GM23248 (cell line): ENCODE data around the gene PDE4B. TPM values are rescaled to one million over a fixed set of nuclear protein-coding genes. Genes with fewer than 3 reads are reported as not detected.
"Not testable (repeated sequence)": the region's sequence is repeated elsewhere in the genome, so short reads cannot be mapped to it uniquely, and the experiment has no call there.

Experiments
- DNase-seq: peaks from one replicate; pipeline ENCODE4 v3.0.0-alpha.2; 2015
- H2AFZ ChIP-seq: fragments of 200-600 bp; sonication (generic); 2 replicates; pipeline ENCODE4 v1.6.1; 2016; ENCODE audit warnings: antibody characterized with exemption
- H3F3A ChIP-seq: fragments of 200-600 bp; sonication (generic); 2 replicates; pipeline ENCODE4 v1.6.1; 2016; ENCODE audit warnings: mild to moderate bottlenecking, antibody characterized with exemption, mixed run types; ENCODE audit not compliant: insufficient read depth
- H3K27ac ChIP-seq: fragments of 200-600 bp; sonication (generic); 2 replicates; pipeline ENCODE4 v1.5.1; 2016; ENCODE audit warnings: mild to moderate bottlenecking
- H3K27me3 ChIP-seq: fragments of 200-600 bp; sonication (generic); replicated peaks from 2 replicates; pipeline ENCODE4 v1.6.1; 2016; ENCODE audit warnings: mild to moderate bottlenecking; ENCODE audit not compliant: insufficient read depth
- H3K36me3 ChIP-seq: fragments of 200-600 bp; sonication (generic); 2 replicates; pipeline ENCODE4 v1.6.1; 2016; ENCODE audit warnings: low read depth, mild to moderate bottlenecking
- H3K4me1 ChIP-seq: fragments of 200-600 bp; sonication (generic); 2 replicates; pipeline ENCODE4 v1.6.1; 2016; ENCODE audit warnings: mild to moderate bottlenecking; ENCODE audit not compliant: insufficient read depth
- H3K4me2 ChIP-seq: fragments of 200-600 bp; sonication (generic); one replicate; pipeline ENCODE4 v1.6.1; 2016; ENCODE audit warnings: mild to moderate bottlenecking; ENCODE audit not compliant: unreplicated experiment
- H3K4me3 ChIP-seq: fragments of 200-600 bp; sonication (generic); 2 replicates; pipeline ENCODE4 v1.5.1; 2016; ENCODE audit warnings: mild to moderate bottlenecking
- H3K79me2 ChIP-seq: fragments of 200-600 bp; sonication (generic); 2 replicates; pipeline ENCODE4 v1.6.1; 2016; ENCODE audit warnings: mild to moderate bottlenecking; ENCODE audit not compliant: insufficient read depth
- H3K9ac ChIP-seq: fragments of 200-600 bp; sonication (generic); 2 replicates; pipeline ENCODE4 v1.6.1; 2016; ENCODE audit warnings: mild to moderate bottlenecking
- H3K9me2 ChIP-seq: fragments of 200-600 bp; sonication (generic); 2 replicates; pipeline ENCODE4 v1.6.1; 2016; ENCODE audit warnings: mixed run types, mild to moderate bottlenecking, moderate library complexity; ENCODE audit not compliant: insufficient read depth
- H3K9me3 ChIP-seq: fragments of 200-600 bp; sonication (generic); one replicate; pipeline ENCODE4 v1.6.1; 2017; ENCODE audit warnings: low read depth
- H4K20me1 ChIP-seq: fragments of 200-600 bp; sonication (generic); 2 replicates; pipeline ENCODE4 v1.6.0; 2016; ENCODE audit not compliant: insufficient read depth
- EZH2 ChIP-seq: fragments of 200-600 bp; sonication (generic); IDR thresholded peaks from 2 replicates; pipeline ENCODE4 v1.6.1; 2018; ENCODE audit warnings: antibody characterized with exemption, mild to moderate bottlenecking; ENCODE audit not compliant: insufficient read depth, poor library complexity, severe bottlenecking
- EZH2phosphoT487 ChIP-seq: fragments of 200-600 bp; sonication (generic); IDR thresholded peaks from 2 replicates; pipeline ENCODE4 v1.6.1; 2018; ENCODE audit warnings: antibody characterized with exemption, moderate library complexity, mild to moderate bottlenecking, low read depth; ENCODE audit not compliant: insufficient read depth
- WGBS, 2 experiments: methylation state at CpG; one replicate each; pipeline ENCODE4 v1.1.6; 2015 to 2017; ENCODE audit warnings: low lambda C conversion rate in 2 of 2, low coverage in 1 of 2; ENCODE audit errors: missing lambda C conversion rate in 2 of 2; 5-methylcytosine and 5-hydroxymethylcytosine counted together
- in situ Hi-C: fragments of 300-500 bp; cut with MboI; formaldehyde crosslinking; loops from 2 replicates; pipeline ENCODE4 v1.15.0; 2020
- polyA plus RNA-seq: library from polyadenylated mRNA; unstranded; fragments of >200 nt; fragmentation: Nextera tagmentation; extraction: Ambion mirVana; gene quantifications from 2 replicates; pipeline ENCODE4 v1.2.1, GENCODE V29; 2016
- total RNA-seq: library from RNA; depleted of rRNA; stranded (reverse); fragments of >200 nt; shearing (Covaris generic); gene quantifications from 2 replicates; pipeline ENCODE4 v1.2.3, GENCODE V29; 2014

PDE4B gene
- total and polyA plus RNA-seq, 2 experiments from 2014 or later: 19.9 to 36.2 TPM

GRCh38 chr1:65997693-65998092, 205.0 kb downstream of the PDE4B start:
- no peak for TF ChIP-seq EZH2
- H3K4me3 ChIP-seq: no peak overlapping the region
- H3K27ac ChIP-seq: no peak overlapping the region
- H3K9ac ChIP-seq: no peak overlapping the region
- no peaks in the 10 kb centered on the region for H3K27me3 ChIP-seq
- no peaks in the 10 kb centered on the region for H3K36me3 ChIP-seq
- H3K4me1 ChIP-seq: no peaks in the 10 kb centered on the region
- WGBS, 2 experiments: 45 to 71% methylated on average over 1 of the region's 1 CpG
- no peaks in the 10 kb centered on the region for H3K9me3 ChIP-seq
- no peaks in the 10 kb centered on the region for H3K9me2 ChIP-seq
- in situ Hi-C loops: no loop called here
- H3F3A ChIP-seq: no peaks in the 10 kb centered on the region
- no peaks in the 10 kb centered on the region for H3K79me2 ChIP-seq
- no peak overlapping the region for H2AFZ ChIP-seq
- no peaks in the 10 kb centered on the region for H4K20me1 ChIP-seq
- no peak for DNase-seq
- H3K4me2 ChIP-seq: no peak overlapping the region

GRCh38 chr1:65998763-65999583, 206.3 kb downstream of the PDE4B start:
- DNase-seq: no peak
- H3K79me2 ChIP-seq: no peaks in the 10 kb centered on the region
- in situ Hi-C loops: no loop called here
- TF ChIP-seq EZH2phosphoT487 (no peak), EZH2 (no peak)
- no peaks in the 10 kb centered on the region for H3K27me3 ChIP-seq
- H3K9ac ChIP-seq: no peak overlapping the region
- H3K4me1 ChIP-seq: no peaks in the 10 kb centered on the region
- H2AFZ ChIP-seq: no peak overlapping the region
- WGBS, 2 experiments: 64 to 65% methylated on average over 6 of the region's 6 CpGs
- no peak overlapping the region for H3K4me3 ChIP-seq
- H3K4me2 ChIP-seq: no peak overlapping the region
- H3K9me2 ChIP-seq: no peaks in the 10 kb centered on the region
- no peak overlapping the region for H3K27ac ChIP-seq
- H4K20me1 ChIP-seq: no peaks in the 10 kb centered on the region
- no peaks in the 10 kb centered on the region for H3K36me3 ChIP-seq
- H3F3A ChIP-seq: no peaks in the 10 kb centered on the region
- no peaks in the 10 kb centered on the region for H3K9me3 ChIP-seq

GRCh38 chr1:66000033-66000637, 207.4 kb downstream of the PDE4B start:
- Histone ChIP-seq H3K79me2 (no peaks in the 10 kb centered on the region), H3K27ac (no peak overlapping the region), H3K9me3 (no peaks in the 10 kb centered on the region), H3K4me2 (no peak overlapping the region), H3K4me3 (no peak overlapping the region), H3K36me3 (no peaks in the 10 kb centered on the region), H3K9me2 (no peaks in the 10 kb centered on the region), H3K27me3 (no peaks in the 10 kb centered on the region), H2AFZ (no peak overlapping the region), H3F3A (no peaks in the 10 kb centered on the region), H3K4me1 (no peaks in the 10 kb centered on the region), H4K20me1 (no peaks in the 10 kb centered on the region), H3K9ac (no peak overlapping the region)
- 41 to 48% methylated on average over 1 of the region's 1 CpG for WGBS, 2 experiments
- TF ChIP-seq EZH2: no peak
- no peak for TF ChIP-seq EZH2phosphoT487
- DNase-seq: peak; percentile 35
- in situ Hi-C loops: no loop called here

- TF ChIP-seq EZH2phosphoT487: no peak
- no peak for TF ChIP-seq EZH2
- no peak overlapping the region for H3K9ac ChIP-seq
- in situ Hi-C loops: no loop called here
- WGBS, 2 experiments: 4 to 9% methylated on average over 1 of the region's 1 CpG
- H3K4me3 ChIP-seq: no peak overlapping the region
- no peak for DNase-seq
- no peaks in the 10 kb centered on the region for H4K20me1 ChIP-seq
- no peaks in the 10 kb centered on the region; the same call in 1 of the 2 replicates for H3K9me2 ChIP-seq
- no peaks in the 10 kb centered on the region for H3F3A ChIP-seq
- no peaks in the 10 kb centered on the region for H3K9me3 ChIP-seq
- no peak overlapping the region for H3K4me2 ChIP-seq
- no peaks in the 10 kb centered on the region for H3K79me2 ChIP-seq
- no peak overlapping the region for H3K27ac ChIP-seq
- H3K4me1 ChIP-seq: no peaks in the 10 kb centered on the region
- no peaks in the 10 kb centered on the region for H3K36me3 ChIP-seq
- no peaks in the 10 kb centered on the region for H3K27me3 ChIP-seq
- H2AFZ ChIP-seq: no peak overlapping the region
Observed at GRCh38 chr1:66003690-66004089, 211.0 kb downstream of the PDE4B start.

GRCh38 chr1:66006534-66006933, 213.8 kb downstream of the PDE4B start:
- H3K4me3 ChIP-seq, H3K9ac ChIP-seq, H3K79me2 ChIP-seq, DNase-seq, H4K20me1 ChIP-seq, H3K27ac ChIP-seq, H3K4me1 ChIP-seq, H3F3A ChIP-seq, H3K36me3 ChIP-seq, H3K9me2 ChIP-seq, H3K4me2 ChIP-seq, H2AFZ ChIP-seq, H3K9me3 ChIP-seq, H3K27me3 ChIP-seq, in situ Hi-C loops: not testable (repeated sequence)
- 42 to 44% methylated on average over 3 of the region's 3 CpGs for WGBS, 2 experiments
